K562 (cell line): ENCODE results near the gene RNF19B. TPM values are rescaled to one million over a fixed set of nuclear protein-coding genes. Genes with fewer than 3 reads are reported as not detected.
A peak's percentile ranks its signal among the peaks of the same experiment; 100 is the strongest.

Source experiments
- BCL6 ChIP-seq: fragments of 250-450 bp; sonication (Bioruptor Pico); IDR thresholded peaks from 2 replicates; pipeline ENCODE4 v1.4.0; 2020
- BHLHE40 ChIP-seq: IDR thresholded peaks from 2 replicates; pipeline ENCODE4 v1.6.1; 2011; ENCODE audit warnings: low read length, improper control_type of control experiment
- CHD2 ChIP-seq: IDR thresholded peaks from 2 replicates; pipeline ENCODE4 v1.6.1; 2011; ENCODE audit warnings: low read depth, low read length
- DEAF1 ChIP-seq: fragments of 450-650 bp; formaldehyde crosslinking; IDR thresholded peaks from 2 replicates; pipeline ENCODE4 v1.4.0; 2020; ENCODE audit warnings: mild to moderate bottlenecking, moderate library complexity
- KAT2B ChIP-seq: IDR thresholded peaks from one replicate; pipeline ENCODE4 v1.6.1; 2012; ENCODE audit warnings: low read depth, mild to moderate bottlenecking, control low read depth, inconsistent platforms, low read length, moderate library complexity
- KDM4B ChIP-seq, 2 experiments: fragments of 450-650 bp in 1 of 2; sonication (generic) in 1 of 2; IDR thresholded peaks; 2 replicates each; pipeline ENCODE4 v1.6.1; 2016 to 2017; ENCODE audit warnings: borderline replicate concordance in 2 of 2, antibody characterized with exemption in 1 of 2, low read depth in 1 of 2, mild to moderate bottlenecking in 1 of 2
- MBD2 ChIP-seq: sonication (generic); IDR thresholded peaks from 2 replicates; pipeline ENCODE4 v1.6.1; 2016; ENCODE audit warnings: low read depth, borderline replicate concordance
- TAF9B ChIP-seq: fragments of 450-650 bp; IDR thresholded peaks from 2 replicates; pipeline ENCODE4 v1.6.1; 2018; ENCODE audit warnings: mild to moderate bottlenecking; ENCODE audit not compliant: partially characterized antibody
- TCF7 ChIP-seq: sonication (generic); IDR thresholded peaks from 2 replicates; pipeline ENCODE4 v1.6.1; 2016; ENCODE audit warnings: antibody characterized with exemption, borderline replicate concordance
- ZFX ChIP-seq: sonication (generic); formaldehyde crosslinking; IDR thresholded peaks from 2 replicates; pipeline ENCODE4 v1.8.0; 2022; ENCODE audit warnings: mild to moderate bottlenecking, missing genetic modification reagents, moderate library complexity
- ZNF263 ChIP-seq: sonication (generic); formaldehyde crosslinking; IDR thresholded peaks from 2 replicates; pipeline ENCODE4 v1.8.0; 2022; ENCODE audit warnings: mild to moderate bottlenecking, missing genetic modification reagents, borderline replicate concordance
- polyA plus RNA-seq, 8 experiments: library from polyadenylated mRNA; depleted of rRNA in 4 of 8; stranded (reverse) in 5 of 8; unstranded in 3 of 8; fragments of >200 nt; fragmentation: Nextera tagmentation in 2 of 8; fragmentation: Illumina TruSeq in 1 of 8; extraction: Ambion mirVana in 2 of 8; extraction: Trizol in 1 of 8; gene quantifications; 2 replicates each; pipeline versions ENCODE4 v1.2.1 to v1.2.3, GENCODE V29; 2011 to 2014; ENCODE audit warnings: inconsistent platforms in 1 of 8, missing spikeins in 1 of 8
- total RNA-seq, 7 experiments: library from RNA; depleted of rRNA in 6 of 7; stranded (reverse); fragments of >200 nt in 6 of 7; fragmentation: Illumina TruSeq in 2 of 7; extraction: Trizol in 2 of 7; gene quantifications; 2 replicates each; pipeline versions ENCODE4 v1.2.1 to v1.2.3, GENCODE V29; 2011 to 2021; ENCODE audit warnings: low replicate concordance in 1 of 7
- TF ChIP-seq, protein P1 (sequence below): sonication (generic); formaldehyde crosslinking; IDR thresholded peaks from 2 replicates; pipeline ENCODE4 v1.8.0; 2022; ENCODE audit warnings: mild to moderate bottlenecking, missing genetic modification reagents
- TF ChIP-seq, protein P2 (sequence below): sonication (generic); formaldehyde crosslinking; IDR thresholded peaks from 2 replicates; pipeline ENCODE4 v1.8.1; 2023; ENCODE audit warnings: mild to moderate bottlenecking, missing genetic modification reagents, moderate library complexity
- TF ChIP-seq, protein P3 (sequence below): fragments of 250-450 bp; sonication (Bioruptor Pico); IDR thresholded peaks from 2 replicates; pipeline ENCODE4 v1.4.0; 2020; ENCODE audit warnings: mild to moderate bottlenecking, moderate library complexity
- TF ChIP-seq, protein P4 (sequence below), 2 experiments: fragments of 450-650 bp in 1 of 2; sonication (generic) in 1 of 2; formaldehyde crosslinking in 1 of 2; IDR thresholded peaks in 1 of 2; conservative IDR thresholded peaks in 1 of 2; 2 replicates each; pipeline versions ENCODE4 v1.6.1 to v1.8.1; 2016 to 2023; ENCODE audit warnings: mild to moderate bottlenecking in 2 of 2, moderate library complexity in 2 of 2, inconsistent platforms in 1 of 2, missing genetic modification reagents in 1 of 2
- TF ChIP-seq, protein P5 (sequence below): fragments of 250-450 bp; sonication (Bioruptor Pico); IDR thresholded peaks from 2 replicates; pipeline ENCODE4 v1.4.0; 2020; ENCODE audit warnings: mild to moderate bottlenecking, moderate library complexity

RNF19B gene
- total and polyA plus RNA-seq, 9 of the 15 experiments (the other 6 are each of a cell fraction or from before 2014, with no cell fraction given), result 2.6 to 14.9 (median 10.1) TPM

- TF ChIP-seq, protein P1, sequence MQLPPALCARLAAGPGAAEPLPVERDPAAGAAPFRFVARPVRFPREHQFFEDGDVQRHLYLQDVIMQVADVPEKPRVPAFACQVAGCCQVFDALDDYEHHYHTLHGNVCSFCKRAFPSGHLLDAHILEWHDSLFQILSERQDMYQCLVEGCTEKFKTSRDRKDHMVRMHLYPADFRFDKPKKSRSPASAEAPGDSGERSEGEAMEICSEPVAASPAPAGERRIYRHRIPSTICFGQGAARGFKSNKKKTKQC (CRISPR knock-in tag), result no peak
- TF ChIP-seq KAT2B (no peak), ZFX (CRISPR knock-in tag) (peak; percentile 92), BHLHE40 (peak; percentile 18; the same call in 1 of the 2 replicates), DEAF1 (CRISPR knock-in tag) (peak; percentile 42; the same call in 1 of the 2 replicates), ZNF263 (CRISPR knock-in tag) (peak; percentile 37; the same call in 1 of the 2 replicates), BCL6 (no peak), MBD2 (peak; percentile 45; the same call in 1 of the 2 replicates), TAF9B (no peak), CHD2 (0 out of 2 replicates have a peak, but pooled peaks have one; percentile 12), KDM4B (IDR thresholded peaks at IDR 0.05; ENCODE audit: borderline replicate concordance in 2 of 2, low read depth in 1 of 2) (no peak), TCF7 (no peak)
- TF ChIP-seq, protein P2, sequence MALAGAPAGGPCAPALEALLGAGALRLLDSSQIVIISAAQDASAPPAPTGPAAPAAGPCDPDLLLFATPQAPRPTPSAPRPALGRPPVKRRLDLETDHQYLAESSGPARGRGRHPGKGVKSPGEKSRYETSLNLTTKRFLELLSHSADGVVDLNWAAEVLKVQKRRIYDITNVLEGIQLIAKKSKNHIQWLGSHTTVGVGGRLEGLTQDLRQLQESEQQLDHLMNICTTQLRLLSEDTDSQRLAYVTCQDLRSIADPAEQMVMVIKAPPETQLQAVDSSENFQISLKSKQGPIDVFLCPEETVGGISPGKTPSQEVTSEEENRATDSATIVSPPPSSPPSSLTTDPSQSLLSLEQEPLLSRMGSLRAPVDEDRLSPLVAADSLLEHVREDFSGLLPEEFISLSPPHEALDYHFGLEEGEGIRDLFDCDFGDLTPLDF (CRISPR knock-in tag), result peak; percentile 83; the same call in 1 of the 2 replicates
- TF ChIP-seq, protein P3, sequence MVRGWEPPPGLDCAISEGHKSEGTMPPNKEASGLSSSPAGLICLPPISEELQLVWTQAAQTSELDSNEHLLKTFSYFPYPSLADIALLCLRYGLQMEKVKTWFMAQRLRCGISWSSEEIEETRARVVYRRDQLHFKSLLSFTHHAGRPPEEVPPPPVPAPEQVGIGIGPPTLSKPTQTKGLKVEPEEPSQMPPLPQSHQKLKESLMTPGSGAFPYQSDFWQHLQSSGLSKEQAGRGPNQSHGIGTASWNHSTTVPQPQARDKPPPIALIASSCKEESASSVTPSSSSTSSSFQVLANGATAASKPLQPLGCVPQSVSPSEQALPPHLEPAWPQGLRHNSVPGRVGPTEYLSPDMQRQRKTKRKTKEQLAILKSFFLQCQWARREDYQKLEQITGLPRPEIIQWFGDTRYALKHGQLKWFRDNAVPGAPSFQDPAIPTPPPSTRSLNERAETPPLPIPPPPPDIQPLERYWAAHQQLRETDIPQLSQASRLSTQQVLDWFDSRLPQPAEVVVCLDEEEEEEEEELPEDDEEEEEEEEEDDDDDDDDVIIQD (CRISPR knock-in tag), result 0 out of 2 replicates have a peak, but pooled peaks have one; percentile 29
- TF ChIP-seq, protein P4, sequence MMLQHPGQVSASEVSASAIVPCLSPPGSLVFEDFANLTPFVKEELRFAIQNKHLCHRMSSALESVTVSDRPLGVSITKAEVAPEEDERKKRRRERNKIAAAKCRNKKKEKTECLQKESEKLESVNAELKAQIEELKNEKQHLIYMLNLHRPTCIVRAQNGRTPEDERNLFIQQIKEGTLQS (IDR thresholded peaks at IDR 0.05), result no peak
- TF ChIP-seq, protein P4 (CRISPR knock-in tag; conservative IDR thresholded peaks at IDR 0.05), result 0 out of 2 replicates have a peak, but pooled peaks have one; percentile 18
- TF ChIP-seq, protein P5, sequence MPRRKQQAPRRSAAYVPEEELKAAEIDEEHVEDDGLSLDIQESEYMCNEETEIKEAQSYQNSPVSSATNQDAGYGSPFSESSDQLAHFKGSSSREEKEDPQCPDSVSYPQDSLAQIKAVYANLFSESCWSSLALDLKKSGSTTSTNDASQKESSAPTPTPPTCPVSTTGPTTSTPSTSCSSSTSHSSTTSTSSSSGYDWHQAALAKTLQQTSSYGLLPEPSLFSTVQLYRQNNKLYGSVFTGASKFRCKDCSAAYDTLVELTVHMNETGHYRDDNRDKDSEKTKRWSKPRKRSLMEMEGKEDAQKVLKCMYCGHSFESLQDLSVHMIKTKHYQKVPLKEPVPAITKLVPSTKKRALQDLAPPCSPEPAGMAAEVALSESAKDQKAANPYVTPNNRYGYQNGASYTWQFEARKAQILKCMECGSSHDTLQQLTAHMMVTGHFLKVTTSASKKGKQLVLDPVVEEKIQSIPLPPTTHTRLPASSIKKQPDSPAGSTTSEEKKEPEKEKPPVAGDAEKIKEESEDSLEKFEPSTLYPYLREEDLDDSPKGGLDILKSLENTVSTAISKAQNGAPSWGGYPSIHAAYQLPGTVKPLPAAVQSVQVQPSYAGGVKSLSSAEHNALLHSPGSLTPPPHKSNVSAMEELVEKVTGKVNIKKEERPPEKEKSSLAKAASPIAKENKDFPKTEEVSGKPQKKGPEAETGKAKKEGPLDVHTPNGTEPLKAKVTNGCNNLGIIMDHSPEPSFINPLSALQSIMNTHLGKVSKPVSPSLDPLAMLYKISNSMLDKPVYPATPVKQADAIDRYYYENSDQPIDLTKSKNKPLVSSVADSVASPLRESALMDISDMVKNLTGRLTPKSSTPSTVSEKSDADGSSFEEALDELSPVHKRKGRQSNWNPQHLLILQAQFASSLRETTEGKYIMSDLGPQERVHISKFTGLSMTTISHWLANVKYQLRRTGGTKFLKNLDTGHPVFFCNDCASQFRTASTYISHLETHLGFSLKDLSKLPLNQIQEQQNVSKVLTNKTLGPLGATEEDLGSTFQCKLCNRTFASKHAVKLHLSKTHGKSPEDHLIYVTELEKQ (CRISPR knock-in tag), result no peak
Measured at GRCh38 chr1:32964461-32965250, at the start of gene RNF19B (continued).
